DND-41 (cell line): ENCODE data around the gene DHRS9.
A peak's percentile ranks its signal among the peaks of the same experiment; 100 is the strongest.

Experiments
- ATAC-seq: fragments of 200-7000 bp; cut with Tn5 transposase; 3 replicates; pipeline ENCODE4 v1.9.1; 2021; ENCODE audit warnings: low read depth; ENCODE audit not compliant: insufficient read depth
- DNase-seq: peaks from one replicate; pipeline ENCODE4 v3.0.0-alpha.2; 2020
- H2AFZ ChIP-seq: 2 replicates; pipeline ENCODE4 v1.6.0; 2012; ENCODE audit warnings: low read depth, low read length
- H3K27ac ChIP-seq: 2 replicates; pipeline ENCODE4 v1.5.1; 2012; ENCODE audit warnings: low read length, inconsistent platforms
- H3K27me3 ChIP-seq: fragments of 200-600 bp; sonication (generic); 2 replicates; pipeline ENCODE4 v1.6.0; 2012; ENCODE audit warnings: low read length, mild to moderate bottlenecking, inconsistent platforms; ENCODE audit not compliant: insufficient read depth, poor library complexity
- H3K36me3 ChIP-seq: 2 replicates; pipeline ENCODE4 v1.5.1; 2012; ENCODE audit warnings: low read length, inconsistent platforms; ENCODE audit not compliant: insufficient read depth
- H3K4me1 ChIP-seq: 2 replicates; pipeline ENCODE4 v1.5.1; 2012; ENCODE audit warnings: mild to moderate bottlenecking, low read length; ENCODE audit not compliant: insufficient read depth
- H3K4me2 ChIP-seq: 2 replicates; pipeline ENCODE4 v1.6.0; 2012; ENCODE audit warnings: mild to moderate bottlenecking, moderate library complexity, low read length, inconsistent platforms; ENCODE audit not compliant: insufficient read depth
- H3K4me3 ChIP-seq, 2 experiments: fragments of 200-600 bp in 1 of 2; shearing (Covaris generic) in 1 of 2; 2 replicates each; pipeline ENCODE4 v1.5.1; 2012 to 2016; ENCODE audit warnings: inconsistent platforms in 2 of 2, low read length in 2 of 2, mild to moderate bottlenecking in 2 of 2, low read depth in 1 of 2, moderate library complexity in 1 of 2
- H3K79me2 ChIP-seq: 2 replicates; pipeline ENCODE4 v1.6.0; 2012; ENCODE audit warnings: low read length, inconsistent platforms; ENCODE audit not compliant: insufficient read depth
- H3K9ac ChIP-seq: 2 replicates; pipeline ENCODE4 v1.6.0; 2012; ENCODE audit warnings: low read depth, mild to moderate bottlenecking, inconsistent platforms, low read length, moderate library complexity
- H3K9me3 ChIP-seq: 2 replicates; pipeline ENCODE4 v1.5.1; 2012; ENCODE audit warnings: low read length, moderate library complexity, mild to moderate bottlenecking, inconsistent platforms; ENCODE audit not compliant: insufficient read depth, severe bottlenecking
- H4K20me1 ChIP-seq: 2 replicates; pipeline ENCODE4 v1.6.0; 2012; ENCODE audit warnings: low read length; ENCODE audit not compliant: insufficient read depth
- CTCF ChIP-seq: IDR thresholded peaks from 2 replicates; pipeline ENCODE4 v1.5.1; 2012; ENCODE audit warnings: borderline replicate concordance, low read length, moderate library complexity, mild to moderate bottlenecking; ENCODE audit not compliant: poor library complexity, severe bottlenecking; ENCODE audit errors: extremely low read depth
- EZH2 ChIP-seq: IDR thresholded peaks from 3 replicates; pipeline ENCODE4 v1.6.1; 2012; ENCODE audit warnings: borderline replicate concordance, low read depth, mild to moderate bottlenecking, moderate library complexity, low read length, inconsistent platforms; ENCODE audit not compliant: severe bottlenecking

The DHRS9 gene

GRCh38 chr2:169141713-169142352 is 72.5 kb downstream of the DHRS9 start:
- no peaks in the 10 kb centered on the region for H4K20me1 ChIP-seq
- no peaks in the 10 kb centered on the region for H3K36me3 ChIP-seq
- no peak overlapping the region for H3K27ac ChIP-seq
- peak; percentile 89 for TF ChIP-seq CTCF
- no peak for TF ChIP-seq EZH2
- ATAC-seq (peak; percentile 78), DNase-seq (peak; percentile 60)
- no peak overlapping the region for H3K4me2 ChIP-seq
- no peak overlapping the region for H2AFZ ChIP-seq
- no peak overlapping the region for H3K9ac ChIP-seq
- no peaks in the 10 kb centered on the region for H3K79me2 ChIP-seq
- H3K9me3 ChIP-seq = no peaks in the 10 kb centered on the region
- H3K4me3 ChIP-seq = no peak overlapping the region
- H3K4me1 ChIP-seq = no peaks in the 10 kb centered on the region
- peaks cover 13% of the 10 kb centered on the region for H3K27me3 ChIP-seq

- H3K4me1 ChIP-seq = no peaks in the 10 kb centered on the region
- no peak overlapping the region for H3K4me2 ChIP-seq
- no peak for ATAC-seq
Measured at GRCh38 chr2:169143998-169144397, 74.6 kb downstream of the DHRS9 start.

More at GRCh38 chr2:169143998-169144397, 74.6 kb downstream of the DHRS9 start:
- no peaks in the 10 kb centered on the region for H3K79me2 ChIP-seq
- H3K36me3 ChIP-seq = no peaks in the 10 kb centered on the region
- no peaks in the 10 kb centered on the region for H3K9me3 ChIP-seq
- DNase-seq = no peak
- H4K20me1 ChIP-seq = no peaks in the 10 kb centered on the region
- H3K9ac ChIP-seq = no peak overlapping the region
- TF ChIP-seq EZH2 (no peak), CTCF (no peak)
- H3K4me3 ChIP-seq = no peak overlapping the region
- H2AFZ ChIP-seq = no peak overlapping the region
- peaks cover 7% of the 10 kb centered on the region for H3K27me3 ChIP-seq
- H3K27ac ChIP-seq = no peak overlapping the region
